ENCODE measurements around the gene HDAC4.

The HDAC4 gene

DNA sequence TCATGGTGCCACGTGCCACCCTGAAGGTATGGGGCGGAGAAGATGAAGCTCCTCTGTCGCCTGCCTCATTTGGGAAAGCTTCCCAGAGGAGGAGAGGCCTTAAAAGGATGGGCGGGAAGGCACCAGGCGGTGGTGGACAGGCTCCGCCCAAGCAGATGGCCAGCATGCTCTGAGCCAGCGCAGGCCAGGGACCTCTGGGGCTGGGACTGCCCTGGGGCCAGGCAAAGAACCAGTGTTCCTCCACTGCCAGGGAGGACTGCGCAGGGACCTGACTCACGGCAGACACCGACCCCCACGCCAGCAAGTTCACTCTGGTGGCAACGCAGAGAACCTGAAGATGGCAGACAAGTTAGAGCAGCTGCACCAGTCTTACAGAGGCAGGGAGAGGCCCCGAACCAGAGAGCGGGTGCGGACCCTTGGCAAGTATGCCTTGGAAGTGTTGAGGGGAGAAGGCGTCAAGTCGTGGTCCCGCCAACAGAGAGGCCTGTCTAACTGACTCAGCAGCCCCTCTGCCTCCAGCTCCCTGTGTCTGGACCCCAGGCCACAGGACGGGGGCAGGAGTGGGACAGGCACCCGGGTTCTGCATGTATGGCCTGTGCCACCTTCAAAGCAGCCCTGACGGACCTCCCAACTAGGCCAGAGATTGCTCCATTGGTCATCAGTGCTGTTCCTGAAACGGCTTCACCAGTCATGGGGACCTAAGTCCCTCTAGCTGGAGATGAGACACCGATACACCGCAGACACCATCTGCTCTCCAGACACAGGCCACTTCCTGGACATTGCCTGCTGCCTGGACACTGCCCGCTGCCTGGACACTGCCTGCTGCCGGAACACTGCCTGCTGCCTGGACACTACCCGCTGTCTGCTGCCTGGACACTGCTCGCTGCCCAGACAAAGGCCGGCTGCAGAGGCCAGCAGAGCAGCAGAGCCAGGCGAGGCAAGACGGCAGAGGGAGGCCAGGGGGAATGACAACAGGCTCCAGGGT is 124.7 kb downstream of the HDAC4 start:
- no peak for DNase-seq

DNA sequence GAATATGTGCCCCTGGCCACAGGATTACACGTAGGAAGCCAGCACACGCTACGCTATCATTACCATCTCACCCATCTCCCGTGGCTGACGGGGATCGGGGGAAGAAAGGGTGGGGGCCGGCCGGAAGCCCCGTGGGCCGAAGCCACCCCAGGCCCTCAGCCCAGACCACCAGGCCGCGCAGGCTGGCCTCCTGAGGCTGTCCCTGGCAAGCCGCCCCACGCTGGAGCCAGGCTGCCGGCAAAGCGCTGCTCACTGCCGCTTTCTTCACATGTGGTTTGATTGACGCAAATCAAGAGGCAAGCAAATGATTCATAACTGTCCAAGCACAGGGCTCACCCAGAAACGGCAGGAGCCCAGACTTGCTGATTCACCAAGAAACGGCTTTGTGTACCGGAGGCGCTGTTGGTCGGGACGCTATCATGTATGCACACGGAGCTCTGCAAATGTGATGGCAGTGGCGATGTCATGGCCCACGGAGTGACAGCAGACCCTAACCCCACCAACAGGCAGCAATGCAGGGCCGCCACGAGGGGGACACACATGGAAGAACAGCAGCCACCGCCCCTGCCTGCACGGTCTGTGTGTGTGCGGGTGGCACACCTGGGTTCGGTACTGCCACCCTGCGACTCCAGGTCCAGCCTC is 125.7 kb downstream of the HDAC4 start:
- peak; percentile 72 for DNase-seq

DNA sequence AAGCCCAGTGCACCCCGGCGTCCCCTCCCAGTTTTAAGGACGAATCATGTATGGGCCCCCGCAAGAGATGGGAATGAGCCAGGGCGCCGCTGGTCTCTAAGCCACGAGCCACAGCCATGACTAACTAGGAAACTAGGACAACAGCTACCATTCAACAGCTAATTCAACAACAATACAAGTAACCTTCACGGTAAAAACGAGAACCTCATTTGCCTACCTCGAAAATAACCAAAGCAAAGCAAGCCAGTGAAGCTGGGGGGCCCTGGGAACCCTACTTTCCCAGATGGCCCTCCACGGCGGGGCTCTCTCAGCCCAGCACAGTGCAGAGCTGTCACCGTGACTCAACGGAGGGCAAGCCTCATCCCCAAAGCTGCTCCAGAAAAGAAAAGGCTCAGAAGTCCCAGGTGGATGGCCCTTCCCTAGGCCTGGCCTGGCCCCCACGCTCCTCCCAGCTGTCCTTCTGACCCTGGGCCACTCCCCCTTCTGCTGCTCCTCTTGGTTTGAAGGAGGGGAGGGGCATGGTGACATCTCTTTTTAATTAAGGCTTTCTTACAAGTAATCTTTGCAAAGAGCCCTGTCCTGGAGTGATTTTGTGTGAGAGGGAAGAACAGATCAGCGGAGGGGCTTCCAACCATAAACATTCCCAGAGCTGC is 126.3 kb downstream of the HDAC4 start:
- DNase-seq = no peak

DNA sequence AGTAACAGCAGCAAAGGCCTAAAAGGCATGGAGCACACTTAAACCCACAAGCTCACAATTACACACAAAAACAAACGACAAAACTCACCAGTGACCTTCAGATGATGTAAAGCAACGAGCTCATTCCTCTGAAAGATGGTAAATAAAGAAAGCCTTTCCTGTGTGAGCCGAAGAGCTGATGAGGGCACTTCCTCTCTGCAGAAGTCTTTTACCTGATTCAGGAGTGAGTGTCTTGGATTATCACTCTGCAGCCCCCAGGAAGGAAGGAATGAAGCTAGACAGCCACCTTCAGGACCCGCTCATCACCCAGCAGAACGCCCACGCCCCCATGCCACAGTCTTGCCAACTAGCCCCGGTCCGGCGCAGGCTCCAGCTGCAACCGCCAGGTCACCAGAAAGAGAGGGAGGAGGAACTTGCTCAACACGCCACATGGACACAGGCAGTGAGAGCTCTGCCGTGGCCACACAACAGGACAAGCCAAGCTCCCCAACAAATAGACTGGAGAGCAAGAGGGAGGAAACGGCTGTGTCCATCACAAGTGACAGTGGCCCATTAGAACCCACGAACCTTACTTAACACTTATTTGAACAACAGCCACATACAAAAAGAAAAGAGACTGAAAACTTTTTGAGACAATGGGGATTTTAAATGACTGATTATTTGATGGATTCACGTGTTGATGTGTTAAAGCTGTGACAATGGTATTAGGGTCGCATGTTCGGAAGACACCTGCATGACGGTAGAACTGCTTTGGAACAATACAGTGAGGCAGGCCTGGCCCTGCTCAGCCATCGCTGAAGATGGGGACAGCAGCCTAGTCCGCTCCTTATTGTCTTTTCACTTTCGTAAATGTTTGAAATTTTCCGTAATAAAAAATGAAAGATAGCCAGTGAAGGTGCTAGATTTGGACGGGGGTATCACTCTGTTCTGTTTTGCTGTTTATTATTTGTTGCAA is 127.3 kb downstream of the HDAC4 start:
- DNase-seq = no peak

DNA sequence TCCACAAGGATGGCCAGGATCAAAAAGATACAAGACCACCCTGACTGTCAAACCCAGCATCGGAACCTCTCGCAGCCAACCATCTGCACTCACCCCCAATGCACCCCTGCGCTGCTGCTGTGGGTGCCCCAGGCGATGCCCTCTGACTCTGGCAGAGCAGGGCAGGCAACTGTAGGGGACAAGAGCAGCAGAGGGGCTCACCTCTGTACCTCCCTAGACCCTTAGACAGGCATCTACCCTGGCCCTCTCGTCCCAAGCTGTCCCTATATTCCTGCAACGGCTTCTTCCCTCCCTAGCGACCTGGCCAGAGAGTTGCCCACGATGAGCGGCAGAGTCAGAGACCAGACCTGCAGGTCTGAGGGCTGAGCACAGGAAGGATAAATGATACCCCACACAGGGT is 128.2 kb downstream of the HDAC4 start:
- DNase-seq = no peak

DNA sequence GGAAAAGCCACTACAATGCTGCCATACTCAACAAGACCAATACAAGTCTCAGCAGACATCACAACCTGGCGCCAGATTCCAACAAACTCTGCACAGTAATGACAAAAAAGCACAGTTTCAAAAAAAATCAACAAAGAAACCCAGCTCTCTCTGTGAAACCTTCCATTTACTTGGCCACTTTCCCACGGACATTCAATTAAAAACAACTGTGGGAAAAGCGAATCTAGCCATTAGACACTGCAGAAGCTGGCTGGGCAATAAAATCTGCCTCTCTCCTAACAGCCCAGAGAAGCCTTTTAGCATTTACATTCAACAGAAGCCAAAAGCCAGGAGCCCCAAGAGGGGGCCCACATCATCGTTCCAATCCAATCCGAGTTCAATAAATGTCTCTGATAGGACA is 128.9 kb downstream of the HDAC4 start:
- no peak for DNase-seq

DNA sequence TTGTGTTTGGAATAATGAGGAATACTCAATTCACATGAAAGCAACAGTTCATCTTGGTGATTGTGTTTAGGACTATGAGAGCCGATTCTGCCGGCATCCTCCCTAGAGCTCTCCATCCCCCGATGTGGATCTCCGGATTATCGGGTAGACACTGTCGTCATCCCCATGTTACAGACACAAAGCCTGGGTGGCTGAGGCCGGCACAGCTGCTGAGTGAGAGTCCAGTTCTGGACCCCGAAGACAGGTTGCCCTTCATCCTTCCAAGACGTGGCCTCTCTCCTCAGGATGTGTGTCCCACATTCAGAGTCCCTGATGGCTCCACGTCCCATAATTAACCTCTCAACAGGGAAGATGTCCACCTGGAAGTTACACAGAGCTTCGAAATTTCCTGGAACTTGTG is 129.3 kb downstream of the HDAC4 start:
- no peak for DNase-seq

DNA sequence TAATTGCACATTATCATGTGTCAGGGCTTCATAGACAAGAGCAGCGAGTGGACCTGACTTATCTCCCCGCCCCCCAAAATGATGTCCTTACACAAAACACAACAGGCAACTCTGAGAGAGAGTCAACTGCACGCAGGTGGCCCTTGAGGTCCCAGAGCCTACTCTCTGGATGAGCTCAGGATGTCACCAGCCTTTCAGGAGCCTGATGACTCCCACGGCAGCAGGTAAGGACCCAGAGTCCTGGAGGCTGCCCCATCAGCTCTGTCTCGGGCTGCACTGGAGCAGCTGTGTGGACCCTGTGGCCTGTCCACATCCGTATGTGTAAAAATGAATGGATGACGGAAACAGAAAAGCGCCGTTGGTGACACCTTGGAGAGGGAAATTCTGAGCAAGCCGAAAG is 130.9 kb downstream of the HDAC4 start:
- no peak for DNase-seq

DNA sequence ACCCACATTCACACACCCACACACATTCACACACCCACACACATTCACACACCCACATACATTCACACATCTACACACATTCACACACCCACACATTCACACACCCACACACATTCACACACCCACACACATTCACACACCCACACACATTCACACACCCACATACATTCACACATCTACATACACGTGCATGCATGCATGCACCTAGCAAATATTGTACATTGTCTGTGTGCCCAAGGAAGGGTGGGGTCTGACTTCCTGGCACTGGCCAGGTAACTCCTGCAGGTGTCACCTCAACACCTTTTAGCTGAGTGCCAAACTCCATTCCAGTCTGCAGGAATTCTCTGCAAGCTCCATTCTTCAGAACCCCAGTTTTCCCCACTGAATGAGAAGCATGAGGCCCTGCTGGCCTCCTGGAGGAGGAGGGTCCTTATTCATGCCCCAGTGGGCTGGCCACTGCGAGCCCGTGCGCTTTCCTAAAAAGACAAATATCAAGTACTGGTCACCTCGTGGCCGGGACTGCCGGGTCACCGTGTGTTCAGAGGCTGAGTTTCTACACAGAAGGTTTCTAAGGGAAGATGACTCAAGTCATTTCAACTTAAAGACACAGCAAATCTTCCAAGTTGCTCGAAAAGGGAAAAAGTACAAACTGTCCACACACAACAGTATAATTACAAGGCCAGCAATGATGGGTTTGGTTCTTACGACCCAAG is 131.5 kb downstream of the HDAC4 start:
- no peak for DNase-seq

DNA sequence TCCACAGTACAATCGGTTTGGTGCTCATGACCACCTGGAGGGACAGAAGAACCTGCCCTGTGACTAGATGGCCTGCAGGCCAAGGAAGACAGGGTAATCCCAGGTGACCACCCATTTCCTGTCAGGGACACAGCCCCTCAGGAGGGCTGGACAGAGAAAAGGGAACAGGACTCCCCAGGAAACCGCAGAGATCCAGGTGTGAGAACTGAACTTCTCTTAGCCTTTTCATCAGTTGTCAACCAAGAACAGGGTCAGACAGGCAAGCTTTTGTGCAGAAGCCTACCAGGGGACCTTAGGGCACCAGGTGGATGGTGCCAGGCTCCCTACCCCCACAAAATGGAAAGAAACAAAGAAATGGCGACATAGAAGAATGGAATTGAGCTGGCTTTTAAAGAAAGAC is 132.3 kb downstream of the HDAC4 start:
- no peak for DNase-seq

DNA sequence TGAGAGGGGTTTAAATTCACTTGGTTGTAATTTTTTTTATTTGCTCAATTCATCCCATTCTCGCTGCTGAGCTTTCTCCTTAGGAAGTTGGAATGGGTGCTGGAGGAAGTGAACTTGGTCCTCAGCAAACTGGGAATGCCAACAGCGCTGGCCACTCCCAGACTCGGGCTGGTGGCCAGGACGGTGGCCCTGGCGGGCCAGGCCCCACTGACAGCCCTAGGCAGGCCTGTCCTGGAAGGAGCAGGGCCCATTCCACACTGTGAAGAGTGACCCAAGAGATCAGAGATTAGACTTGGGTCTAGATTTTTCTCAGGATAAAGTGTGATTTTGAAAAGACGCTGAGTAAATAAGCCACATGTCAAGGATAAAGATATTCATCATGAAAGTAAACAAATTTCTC is 132.7 kb downstream of the HDAC4 start:
- DNase-seq = no peak

DNA sequence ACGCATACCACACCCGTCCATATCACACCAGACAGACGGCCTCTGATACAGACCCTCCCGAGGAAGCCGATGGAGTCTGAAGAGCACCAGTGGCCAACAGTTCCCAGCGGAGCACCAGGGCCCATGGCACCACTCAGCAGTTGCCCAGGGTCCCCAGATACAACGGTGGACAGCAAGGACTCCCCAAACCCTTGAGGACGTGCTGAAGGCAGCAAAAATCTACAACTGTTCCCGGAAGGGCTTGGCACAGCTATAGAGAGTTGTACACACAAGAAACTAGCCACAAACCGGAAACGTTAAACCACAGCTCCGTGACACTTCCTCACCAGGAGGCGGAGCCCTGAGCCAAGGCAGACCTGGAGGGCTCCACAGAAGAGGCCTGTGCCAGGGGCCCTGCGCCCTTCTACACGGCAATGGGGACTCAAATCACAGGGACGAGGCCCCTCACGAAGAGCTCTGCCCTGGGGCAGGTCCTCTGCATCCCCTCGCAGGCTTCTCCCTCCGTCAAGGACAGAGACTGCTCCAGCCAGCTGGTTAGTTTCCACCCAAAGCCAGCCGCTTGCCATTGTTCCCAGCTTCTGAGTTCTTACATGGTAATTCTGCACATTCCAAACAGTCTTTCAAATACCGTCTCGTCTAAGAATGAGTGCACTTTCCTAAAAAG is 133.4 kb downstream of the HDAC4 start:
- DNase-seq = peak; percentile 81

DNA sequence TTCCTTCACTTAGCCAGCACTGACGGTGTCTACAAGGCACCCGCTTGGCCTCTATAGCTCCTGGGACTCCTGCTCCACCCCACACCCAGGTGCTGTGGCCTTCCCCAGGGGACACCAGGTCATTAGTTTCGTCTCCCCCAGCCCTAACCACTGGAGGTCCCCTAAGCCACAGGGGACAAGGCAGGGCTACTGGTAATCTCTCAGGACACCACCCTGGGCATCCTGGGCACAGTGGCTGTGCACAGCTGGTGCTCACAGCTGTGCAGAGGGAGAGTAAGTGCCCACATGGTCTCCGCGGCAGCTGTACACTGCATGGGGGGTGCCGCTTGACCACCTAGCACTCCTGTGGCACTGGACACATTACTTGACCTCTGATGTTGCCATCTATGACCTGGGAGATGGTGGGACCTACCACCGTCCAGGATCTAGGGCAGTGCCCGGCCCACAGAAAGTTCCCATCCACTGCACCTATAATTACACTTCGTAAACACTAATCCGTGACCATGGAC is 134.0 kb downstream of the HDAC4 start:
- DNase-seq = no peak

DNA sequence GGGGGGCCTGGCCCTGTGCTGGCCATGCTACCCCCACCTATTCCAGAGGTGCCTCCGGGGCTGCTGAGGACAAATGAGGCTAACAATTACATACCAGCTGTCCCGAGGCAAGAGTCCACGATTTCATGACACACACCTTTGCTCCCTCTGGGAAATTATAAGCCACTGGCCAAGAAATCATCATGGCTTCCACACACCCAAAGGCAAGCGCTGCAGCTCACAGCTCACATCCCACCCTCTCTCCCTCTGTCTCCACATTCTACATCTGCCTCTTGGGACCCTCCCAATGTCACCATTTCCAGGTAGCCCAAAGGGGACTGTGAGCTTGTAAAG is 134.4 kb downstream of the HDAC4 start:
- no peak for DNase-seq

DNA sequence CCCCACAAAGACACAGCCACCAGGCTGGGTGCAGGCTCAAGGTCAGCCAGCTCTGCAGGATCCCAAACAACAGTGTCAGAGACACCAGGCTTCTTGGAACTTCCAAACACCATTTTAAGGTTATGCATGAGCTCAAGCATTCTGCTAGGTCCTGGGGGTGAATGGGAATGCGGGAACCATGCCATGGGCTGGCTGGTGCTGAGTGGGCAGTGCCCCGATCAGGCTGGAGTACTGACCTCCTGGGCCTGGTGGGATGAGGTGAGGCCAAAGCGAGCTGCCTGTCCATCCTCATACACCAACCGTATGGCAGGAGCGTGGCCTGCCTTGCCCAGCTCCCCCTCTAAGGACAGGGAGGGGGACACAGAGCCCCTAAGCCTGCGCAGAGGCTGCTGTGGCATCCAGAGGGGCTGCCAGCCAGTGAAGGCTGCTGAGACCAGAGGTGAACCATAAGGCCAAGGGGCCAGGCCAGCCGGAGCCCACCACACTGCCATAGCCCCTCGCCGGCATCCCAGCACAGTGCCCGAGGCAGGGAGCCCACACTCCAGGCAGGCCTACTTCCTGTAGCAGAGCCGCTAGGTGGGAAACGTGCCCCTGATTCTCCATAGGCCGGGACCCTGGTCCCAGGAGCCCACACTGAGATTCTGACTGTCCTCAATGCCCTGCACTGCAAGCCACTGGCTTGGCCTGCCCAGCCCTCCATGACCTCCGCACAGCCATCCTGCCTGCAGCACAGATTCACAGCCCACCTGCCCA is 135.0 kb downstream of the HDAC4 start:
- no peak for DNase-seq

DNA sequence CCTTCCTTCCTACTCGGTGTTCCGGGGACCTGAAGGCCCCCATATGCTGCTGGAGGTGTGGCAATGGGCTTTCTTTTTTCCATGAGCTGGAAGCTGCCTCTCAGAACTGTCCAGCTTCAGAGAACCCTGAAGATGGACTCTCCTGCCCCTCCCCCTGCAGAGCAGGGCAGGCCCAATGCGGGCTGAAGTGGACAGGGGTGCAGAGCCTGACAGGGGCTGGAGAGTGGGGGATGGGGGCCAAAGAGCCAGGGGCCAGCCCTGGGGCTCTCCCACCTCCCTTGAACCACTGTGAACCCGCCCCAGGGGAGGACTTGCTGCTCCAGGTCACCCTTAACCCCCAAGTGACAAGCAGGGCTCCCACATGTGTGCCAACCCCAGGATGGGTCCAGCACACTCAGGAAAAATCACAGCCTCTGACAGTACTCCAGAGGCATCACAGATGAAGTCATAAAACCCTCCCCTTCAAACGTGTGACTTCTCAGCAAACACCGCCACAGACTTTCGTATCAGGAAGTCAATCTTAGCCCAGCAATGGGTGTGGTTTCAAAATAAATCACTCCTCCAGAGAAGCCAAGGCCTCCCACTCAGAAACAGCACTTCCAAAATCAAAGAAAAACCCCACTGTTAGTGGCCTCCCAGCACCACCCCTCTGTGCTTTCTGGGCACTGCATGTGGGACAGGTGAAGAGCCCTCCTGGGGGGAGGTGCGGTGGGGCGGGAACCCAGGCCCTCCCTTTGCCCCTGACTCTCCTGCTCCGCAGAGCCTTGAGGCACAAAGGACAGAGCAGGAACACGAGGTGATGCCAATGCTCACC is 135.8 kb downstream of the HDAC4 start:
- peak; percentile 49 for DNase-seq

DNA sequence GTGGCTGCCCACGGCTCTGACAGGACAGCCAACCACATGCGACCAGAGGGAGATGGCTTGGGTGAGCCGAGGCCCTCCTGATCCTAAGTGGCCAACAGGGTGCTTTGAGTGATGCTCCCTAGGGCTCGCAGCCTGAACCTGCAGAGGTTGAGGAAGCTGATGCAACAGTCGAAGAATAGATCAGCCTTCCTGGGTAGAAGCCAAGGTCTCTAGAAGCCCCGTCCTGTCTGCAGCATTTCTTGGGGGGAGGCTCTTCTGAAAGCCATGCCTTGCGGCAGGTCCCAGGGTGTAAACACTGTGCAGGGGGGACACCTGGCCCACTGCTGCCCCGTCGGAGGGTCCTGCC is 136.4 kb downstream of the HDAC4 start:
- DNase-seq = no peak

DNA sequence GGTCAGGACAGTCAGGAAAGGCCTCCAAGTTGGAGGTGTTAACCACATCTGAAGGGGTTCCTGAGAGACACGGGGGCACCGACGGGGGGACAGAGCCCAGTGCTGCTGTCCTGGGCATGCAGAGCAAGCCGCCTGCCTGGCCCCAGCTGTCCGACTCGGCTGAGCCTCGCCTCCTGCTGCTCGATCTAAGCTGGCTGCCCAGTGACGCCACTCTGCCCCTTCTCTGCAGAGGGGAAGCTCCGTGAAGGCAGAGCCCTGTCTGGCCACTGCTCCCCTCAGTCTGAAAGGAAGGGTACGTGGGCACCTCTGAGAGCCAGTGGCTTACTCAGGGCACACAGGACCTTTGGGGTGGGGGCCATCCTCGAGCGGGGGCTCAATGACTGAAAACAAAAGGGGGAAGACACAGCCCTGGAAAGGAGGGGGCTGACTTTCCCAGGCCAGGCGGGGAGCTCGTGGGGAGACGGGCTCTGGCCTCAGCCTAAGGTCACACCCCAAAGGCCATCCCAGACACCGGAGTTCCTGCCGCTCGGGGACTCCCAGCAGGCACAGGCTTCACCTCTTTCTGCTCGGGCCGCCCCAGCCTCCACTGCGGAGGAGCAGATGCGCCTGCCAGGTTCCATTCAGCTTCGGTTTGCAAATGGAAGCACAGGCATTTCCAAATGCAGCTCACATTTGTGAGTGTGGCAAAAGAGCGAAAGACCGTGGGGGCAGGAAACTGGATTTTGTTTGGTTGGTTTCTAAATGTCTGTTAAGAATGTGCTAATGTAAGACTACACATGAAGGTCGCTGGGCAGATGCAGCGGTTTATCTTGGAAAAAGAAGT is 136.9 kb downstream of the HDAC4 start:
- DNase-seq = no peak

DNA sequence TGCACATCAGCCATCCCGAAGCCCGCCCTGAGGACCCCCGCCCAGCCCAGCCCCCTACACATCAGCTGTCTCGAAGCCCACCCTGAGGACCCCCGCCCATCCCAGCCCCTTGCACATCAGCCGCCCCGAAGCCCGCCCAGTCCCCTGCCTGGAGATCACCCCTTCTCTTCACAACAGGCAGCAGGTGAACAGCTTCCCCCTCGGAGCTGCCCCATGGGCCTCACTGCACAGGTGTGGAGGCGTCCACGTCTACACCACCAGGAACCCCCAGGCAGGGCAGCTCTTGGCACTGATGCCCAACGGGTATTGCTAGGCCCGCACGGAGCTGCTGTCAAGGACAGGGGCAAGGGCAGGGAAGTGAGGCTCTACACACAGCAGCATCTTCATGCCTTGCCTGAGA is 137.6 kb downstream of the HDAC4 start:
- no peak for DNase-seq

Data from stimulated activated CD4-positive, alpha-beta T cell treated with anti-CD3 and anti-CD28 coated beads, Interleukin-4, amount 100 ng/mL, for 1 hour (primary cell).